ENCODE data around the gene SOHLH1.

- TF ChIP-seq CTCF (conservative IDR thresholded peaks at IDR 0.05 in 1 of 2, IDR thresholded peaks at IDR 0.05 in 1 of 2; ENCODE audit: low read depth in 1 of 2, low read length in 2 of 2) (no peak), EZH2 (IDR thresholded peaks at IDR 0.05; ENCODE audit: low read length, missing control alignments) (no peak)
These were observed 41.9 kb downstream of the SOHLH1 start for GRCh38 chr9:135657416-135657815.

All from fibroblast of lung (primary cell).